Smooth muscle cell of the brain vasculature (primary cell): Measurements from ENCODE around the gene RNF151.

Experiments used
- DNase-seq: peaks from one replicate; pipeline ENCODE4 v3.0.0-alpha.2; 2012; ENCODE audit warnings: low read depth, low spot score

Gene RNF151

GRCh38 chr16:1976951-1977874 lies 10.6 kb downstream of the RNF151 start:
- DNase-seq: no peak

GRCh38 chr16:1977875-1978268 lies 11.2 kb downstream of the RNF151 start:
- DNase-seq: no peak

GRCh38 chr16:1978476-1979120 lies 11.9 kb downstream of the RNF151 start:
- DNase-seq: no peak

GRCh38 chr16:1979271-1980029 lies 12.8 kb downstream of the RNF151 start:
- DNase-seq: no peak

GRCh38 chr16:1980030-1980769 lies 13.5 kb downstream of the RNF151 start:
- no peak for DNase-seq

- no peak for DNase-seq
Observed at GRCh38 chr16:1980770-1981087, 14.1 kb downstream of the RNF151 start.

- no peak for DNase-seq
Observed at GRCh38 chr16:1981398-1981836, 14.8 kb downstream of the RNF151 start, which contains the start of gene NOXO1. NOXO1 (minus strand) TSS chr16:1981469; CDS start chr16:1981179, 290 bp downstream.

GRCh38 chr16:1982013-1982433 lies 15.4 kb downstream of the RNF151 start:
- no peak for DNase-seq

GRCh38 chr16:1982991-1983543 lies 16.4 kb downstream of the RNF151 start:
- DNase-seq: no peak

- DNase-seq: peak; percentile 68
Observed at GRCh38 chr16:1983544-1984346, 17.1 kb downstream of the RNF151 start, which contains the start of gene GFER. GFER (plus strand) TSS chr16:1984193; CDS start chr16:1984219, 26 bp downstream.

- DNase-seq: no peak
Observed at GRCh38 chr16:1984347-1985225, 17.9 kb downstream of the RNF151 start.

GRCh38 chr16:1985466-1986150 lies 19.0 kb downstream of the RNF151 start:
- DNase-seq: no peak

- DNase-seq: no peak
Observed at GRCh38 chr16:1987198-1987597, 20.5 kb downstream of the RNF151 start.

GRCh38 chr16:1989209-1990100 lies 22.8 kb downstream of the RNF151 start, which contains the start of gene SYNGR3:
SYNGR3 (plus strand) TSS chr16:1989970; CDS start chr16:1990103, 133 bp downstream.
- DNase-seq: no peak

GRCh38 chr16:1990101-1990350 lies 23.4 kb downstream of the RNF151 start:
- no peak for DNase-seq

GRCh38 chr16:1990351-1991134 lies 23.9 kb downstream of the RNF151 start:
- DNase-seq: no peak

- DNase-seq: no peak
Observed at GRCh38 chr16:1991135-1991551, 24.5 kb downstream of the RNF151 start.
